HUDEP-2 (cell line): ENCODE results near the gene CDC14A.
"Not testable (repeated sequence)": the region's sequence is repeated elsewhere in the genome, so short reads cannot be mapped to it uniquely, and the experiment has no call there.

ENCODE experiments used
- DNase-seq, 76 experiments: peaks; one replicate each; lab custom pipeline; 2025; ENCODE audit not compliant: unreplicated experiment in 76 of 76; lab: John Stamatoyannopoulos, UW

The CDC14A gene

DNA sequence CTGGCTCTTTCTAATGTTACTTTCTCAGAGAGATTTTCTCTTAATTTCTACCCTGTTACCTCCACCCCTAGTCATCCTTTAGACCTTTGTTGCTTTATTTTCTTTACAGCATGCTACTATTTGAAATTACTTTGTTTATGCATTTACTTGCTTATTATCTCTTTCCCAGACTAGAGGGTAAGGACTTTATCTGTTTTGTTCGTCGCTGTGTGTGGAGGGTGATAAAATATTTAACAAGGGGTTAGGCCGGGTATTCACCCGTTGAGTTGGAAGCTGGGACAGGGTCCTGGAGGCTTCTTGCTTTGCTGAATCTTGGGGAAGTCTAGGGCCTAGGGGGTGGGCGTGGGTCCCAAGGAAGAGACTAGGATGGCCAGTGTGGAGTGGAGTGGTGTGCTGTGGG, 43.6 kb downstream of the CDC14A start:
- peak in 13 of 76 experiments; percentile 5 to 29 (median 10) for DNase-seq

DNA sequence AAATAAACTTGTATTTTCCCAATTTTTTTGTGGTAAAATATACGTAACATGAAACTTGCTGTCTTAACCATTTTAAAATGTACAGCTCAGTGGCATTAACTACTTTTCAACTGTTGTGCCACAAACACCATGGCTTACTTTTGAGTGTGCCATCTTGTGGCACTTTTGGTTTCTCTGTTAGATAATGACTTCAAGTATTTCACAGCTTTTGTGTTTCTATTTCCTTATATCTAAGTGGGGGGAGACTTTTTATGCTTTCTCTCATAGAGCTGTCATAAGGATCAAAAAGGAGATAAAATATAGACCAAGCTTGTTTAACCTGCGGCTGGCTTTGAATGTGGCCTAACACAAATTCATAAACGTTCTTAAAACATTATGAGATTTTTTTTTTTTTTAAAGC, 44.3 kb downstream of the CDC14A start:
- DNase-seq = no peak

DNA sequence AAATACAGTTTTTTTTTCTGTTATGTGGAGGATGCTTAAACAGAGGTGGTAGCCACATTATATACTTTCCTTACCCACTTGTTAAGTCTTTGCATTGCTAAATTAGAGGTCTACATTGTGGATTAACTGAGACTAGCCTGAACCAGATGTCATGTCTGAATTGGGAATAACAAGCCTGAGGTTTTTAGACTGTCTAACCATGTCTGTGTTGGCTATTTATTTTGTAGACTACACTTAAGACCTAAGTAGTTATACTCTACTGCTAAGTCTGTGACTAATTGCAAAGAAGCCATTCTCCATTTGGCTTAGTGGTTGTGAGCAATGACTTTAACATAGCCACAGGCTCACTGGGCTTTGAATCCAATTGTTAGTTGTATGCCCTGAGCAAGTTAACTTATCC, 45.4 kb downstream of the CDC14A start:
- DNase-seq = no peak

DNA sequence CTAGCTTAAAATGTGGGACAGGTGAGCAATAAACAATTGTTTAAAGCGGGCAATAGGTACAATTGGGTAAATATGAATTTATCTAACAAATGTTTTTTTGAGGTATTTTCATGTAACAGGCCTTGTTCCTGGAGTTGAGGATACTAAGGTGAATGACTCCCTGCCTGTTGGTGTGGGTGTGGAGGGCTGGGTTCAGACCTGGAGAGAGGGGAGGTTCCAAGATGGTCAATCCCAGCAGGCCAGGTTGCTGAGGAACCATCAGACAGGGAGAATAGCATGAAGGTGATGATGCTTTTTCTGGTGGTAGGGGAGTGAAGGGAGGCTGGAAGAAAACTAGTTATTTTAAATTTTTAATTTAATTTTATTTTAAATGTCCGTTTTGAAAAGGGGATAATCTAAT, 46.3 kb downstream of the CDC14A start:
- no peak for DNase-seq

DNA sequence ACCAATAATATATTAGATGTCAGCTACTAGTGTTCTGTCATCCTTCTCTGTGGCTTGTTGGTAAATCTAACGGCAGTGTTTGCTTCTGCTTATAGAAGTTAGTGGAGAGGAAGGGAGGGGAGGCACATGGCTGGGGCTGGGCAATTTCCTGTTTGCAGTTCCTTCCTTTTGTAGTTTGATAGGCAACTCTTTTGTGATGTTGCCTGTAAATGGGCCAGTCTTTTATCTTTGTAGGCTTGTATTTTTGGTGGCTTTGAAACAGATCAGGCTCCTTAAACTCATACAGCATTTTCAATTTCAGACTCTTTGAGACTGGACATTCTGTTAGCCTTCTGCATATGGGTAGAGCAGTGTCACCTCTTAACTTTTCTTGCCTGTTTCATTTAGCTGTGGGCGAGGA, 48.1 kb downstream of the CDC14A start:
- DNase-seq = peak in 31 of 76 experiments; percentile 11 to 56 (median 23)

DNA sequence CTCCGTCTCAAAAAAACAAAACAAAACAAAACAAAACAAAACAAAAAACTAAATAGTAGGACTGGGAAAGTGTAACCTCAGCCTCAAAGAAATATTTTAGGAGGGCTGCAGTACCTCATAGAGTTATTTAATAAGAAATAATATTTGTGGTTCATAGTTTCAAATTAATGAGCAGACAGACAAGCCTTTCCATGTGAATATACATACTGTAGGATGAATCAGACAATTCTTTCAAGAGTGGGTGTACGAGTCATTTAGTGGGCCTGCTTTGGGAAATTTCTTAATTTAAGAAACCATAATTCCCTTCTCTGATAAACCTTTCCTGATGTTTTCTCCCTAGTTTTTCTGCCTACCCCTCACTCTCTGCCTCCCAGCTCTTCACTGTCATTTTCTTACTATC, 52.5 kb downstream of the CDC14A start:
- no peak for DNase-seq

DNA sequence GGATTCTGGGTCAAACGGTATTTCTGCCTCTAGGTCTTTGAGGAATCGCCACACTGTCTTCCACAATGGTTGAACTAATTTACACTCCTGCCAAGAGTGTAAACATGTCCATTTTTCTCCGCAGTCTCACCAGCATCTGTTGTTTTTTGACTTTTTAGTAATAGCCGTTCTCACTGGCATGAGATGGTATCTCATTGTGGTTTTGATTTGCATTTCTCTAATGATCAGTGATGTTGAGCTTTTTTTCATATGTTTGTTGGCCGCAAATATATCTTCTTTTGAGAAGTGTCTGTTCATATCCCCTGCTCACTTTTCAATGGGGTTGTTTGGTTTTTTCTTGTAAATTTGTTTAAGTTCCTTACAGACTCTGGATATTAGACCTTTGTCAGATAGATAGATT, 53.6 kb downstream of the CDC14A start:
- not testable (repeated sequence) for DNase-seq

DNA sequence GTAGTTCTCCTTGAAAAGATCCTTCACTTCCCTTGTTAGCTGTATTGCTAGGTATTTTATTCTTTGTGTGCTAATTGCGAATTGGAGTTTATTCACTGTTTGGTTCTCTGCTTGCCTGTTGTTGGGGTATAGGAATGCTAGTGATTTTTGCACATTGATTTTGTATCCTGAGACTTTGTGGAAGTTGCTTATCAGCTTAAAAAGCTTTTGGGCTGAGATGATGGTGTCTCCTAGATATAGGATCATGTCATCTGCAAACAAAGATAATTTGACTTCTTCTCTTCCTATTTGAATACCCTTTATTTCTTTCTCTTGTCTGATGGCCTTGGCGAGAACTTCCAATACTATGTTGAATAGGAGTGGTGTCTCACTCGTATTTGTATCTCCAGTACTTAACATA, 55.1 kb downstream of the CDC14A start:
- peak in 4 of 76 experiments; percentile 18 to 45 (median 32) for DNase-seq

DNA sequence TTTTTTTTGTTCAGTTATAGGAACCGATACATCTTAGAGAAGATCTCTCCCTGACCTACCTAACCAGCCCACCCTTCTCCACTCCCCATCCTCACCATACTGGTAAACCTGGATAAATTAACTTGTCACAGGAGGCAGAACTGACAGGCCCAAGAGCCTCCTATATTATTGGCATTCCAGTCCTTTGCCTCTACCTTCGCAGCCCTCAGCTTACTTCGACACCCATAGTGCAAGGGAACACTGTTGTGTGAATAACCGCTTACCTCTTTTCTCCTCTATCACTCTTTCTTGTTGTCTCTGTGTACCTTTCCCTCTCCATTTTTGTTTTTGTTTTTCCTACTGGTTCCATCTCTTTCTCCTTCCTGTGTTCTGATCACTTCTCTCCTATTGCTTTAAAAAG, 58.7 kb downstream of the CDC14A start:
- no peak for DNase-seq

DNA sequence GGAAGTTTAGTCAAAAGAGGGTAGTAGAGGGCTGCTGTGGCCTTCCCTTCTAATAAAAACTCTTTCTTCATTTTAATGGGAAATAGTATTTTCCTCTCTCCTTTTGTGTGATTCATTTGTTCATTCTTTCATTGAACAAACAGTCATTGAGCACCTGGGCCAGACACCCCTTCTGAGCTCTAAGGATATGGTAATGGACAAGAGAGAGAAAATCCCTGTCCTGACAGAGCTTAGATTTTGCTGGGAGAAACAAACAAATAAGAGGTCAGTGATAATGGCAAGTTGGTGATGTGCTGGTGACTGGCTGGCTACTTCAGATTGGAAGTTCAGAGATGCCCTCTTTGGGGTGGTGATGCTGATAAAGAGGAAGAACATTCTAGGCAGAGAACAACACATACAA, 59.3 kb downstream of the CDC14A start:
- no peak for DNase-seq

DNA sequence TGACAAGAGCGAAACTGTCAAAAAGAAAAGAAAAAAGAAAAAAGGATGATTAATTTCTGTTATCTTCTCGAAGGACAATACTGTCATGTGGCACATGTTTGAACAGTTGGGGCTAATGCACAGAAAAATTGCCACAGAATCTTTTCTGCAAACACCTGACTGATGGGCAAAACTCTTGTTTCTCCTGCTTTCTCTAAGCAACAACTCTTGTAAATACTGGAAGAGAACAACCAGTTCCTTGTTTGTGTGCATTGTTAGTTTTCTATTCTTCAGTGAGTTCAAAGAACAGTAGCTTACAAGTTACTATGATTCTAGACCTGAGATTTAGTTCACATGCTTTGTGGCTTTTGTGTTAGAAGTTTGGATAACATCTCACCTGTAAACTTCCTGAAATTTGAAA, 60.7 kb downstream of the CDC14A start:
- no peak for DNase-seq

DNA sequence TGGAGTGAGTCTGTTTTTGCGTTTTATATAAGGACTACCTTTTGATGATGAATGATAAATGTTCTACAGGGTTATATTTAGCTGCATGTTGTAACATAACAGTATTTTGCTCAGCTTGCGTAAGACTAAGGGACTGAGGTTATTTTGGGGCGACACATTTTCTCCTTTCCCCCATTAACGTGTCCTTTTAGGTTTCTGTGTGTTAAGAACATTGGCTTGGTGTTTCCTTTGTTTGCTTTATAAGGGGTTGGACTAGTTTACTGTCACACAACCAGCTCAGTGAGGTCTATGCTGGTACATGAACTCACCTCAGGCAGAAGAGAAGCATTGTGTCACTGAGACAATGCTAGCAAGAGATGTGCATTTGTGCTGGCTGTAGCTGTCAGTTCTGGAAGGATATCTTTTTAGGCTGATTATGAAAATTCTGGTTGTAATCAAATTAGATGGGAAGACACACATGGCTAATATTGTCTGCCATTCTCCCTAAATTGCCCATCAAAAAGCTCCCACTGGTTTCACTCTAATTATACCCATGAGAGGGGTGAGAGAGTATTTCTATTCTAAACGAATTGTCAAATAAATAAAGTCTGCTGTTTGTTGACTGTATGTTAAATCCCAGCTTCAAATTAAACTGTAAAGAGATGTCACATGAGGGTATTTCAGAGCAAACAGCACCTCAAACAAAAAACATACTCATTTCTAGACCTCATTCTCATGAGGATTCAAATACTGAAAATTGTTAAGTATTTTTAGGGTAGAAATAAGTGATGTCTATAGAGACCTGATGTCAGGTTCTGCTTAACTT, 62.6 kb downstream of the CDC14A start:
- DNase-seq = no peak

DNA sequence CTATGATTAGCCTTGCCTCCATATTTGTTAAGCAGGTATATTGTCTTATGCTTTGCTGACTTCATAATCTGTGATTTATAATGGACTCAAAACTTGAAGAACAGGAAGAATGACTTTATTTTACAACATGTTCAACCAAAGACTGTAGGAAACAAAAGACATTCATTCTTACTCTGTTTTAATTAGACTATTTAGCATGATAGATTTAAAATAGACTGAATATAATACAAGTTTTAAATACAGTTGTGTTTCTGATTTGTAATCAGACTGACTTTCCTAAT, 63.1 kb downstream of the CDC14A start:
- no peak for DNase-seq

DNA sequence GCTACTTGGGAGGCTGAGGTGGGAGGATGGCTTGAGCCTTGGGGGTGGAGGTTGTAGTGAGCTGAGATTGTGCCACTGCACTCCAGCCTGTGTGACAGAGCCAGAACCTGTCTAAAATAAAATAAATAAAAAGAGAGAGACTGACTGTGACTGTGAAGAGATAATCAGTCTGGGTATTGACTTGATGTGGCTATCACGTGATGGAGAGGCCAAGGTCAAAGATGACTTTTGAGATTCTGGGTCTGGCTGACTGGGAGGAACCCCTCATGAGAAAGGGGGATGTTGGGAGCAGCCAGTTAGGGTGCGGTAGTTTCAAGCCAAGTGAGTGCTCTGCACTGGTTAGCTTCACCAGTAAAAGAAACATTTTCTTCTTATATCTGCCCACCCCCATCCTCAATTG, 66.8 kb downstream of the CDC14A start:
- no peak for DNase-seq

DNA sequence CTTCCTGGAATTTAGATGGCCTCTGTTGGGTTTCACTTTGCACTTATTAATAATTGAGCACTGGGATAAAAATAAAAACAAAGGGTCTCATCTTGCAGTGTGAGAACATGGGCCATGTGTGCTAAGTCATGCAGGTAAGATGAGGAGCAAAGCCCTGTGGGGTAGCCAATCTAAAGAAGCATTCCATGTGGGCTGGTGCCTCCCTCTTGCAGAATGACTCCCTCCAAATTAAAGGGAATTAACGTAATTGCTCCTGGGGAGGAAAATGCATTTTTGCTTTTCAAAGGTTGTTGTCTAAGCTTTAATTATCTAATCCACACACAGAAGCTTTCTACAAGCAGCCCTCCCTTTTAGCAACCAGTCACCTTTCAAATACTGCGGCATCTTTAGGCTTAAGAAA, 69.8 kb downstream of the CDC14A start:
- DNase-seq = no peak

DNA sequence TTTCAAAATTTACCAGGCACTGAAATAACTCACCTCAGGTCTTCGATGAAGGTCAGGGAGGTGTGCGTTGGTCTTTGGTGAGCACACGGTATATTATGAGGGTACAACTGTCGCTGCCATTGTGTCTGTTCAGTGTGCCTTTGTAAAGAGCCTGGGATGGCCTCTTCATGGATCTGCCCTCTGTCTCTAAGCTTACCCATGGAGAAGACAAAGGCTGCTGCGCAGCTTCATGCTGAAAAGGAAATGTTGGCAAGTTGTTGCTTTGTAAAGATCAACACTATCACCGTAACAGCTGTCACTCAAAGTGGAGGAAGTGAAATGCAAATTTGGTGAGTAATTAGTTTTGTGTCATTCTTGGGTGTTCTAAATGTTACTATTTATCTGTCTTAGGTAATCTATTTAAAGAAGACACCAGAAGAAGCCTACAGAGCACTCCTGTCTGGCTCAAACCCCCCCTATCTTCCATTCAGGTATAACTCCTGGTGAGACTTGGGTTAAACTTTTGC, 71.6 kb downstream of the CDC14A start:
- DNase-seq = no peak

DNA sequence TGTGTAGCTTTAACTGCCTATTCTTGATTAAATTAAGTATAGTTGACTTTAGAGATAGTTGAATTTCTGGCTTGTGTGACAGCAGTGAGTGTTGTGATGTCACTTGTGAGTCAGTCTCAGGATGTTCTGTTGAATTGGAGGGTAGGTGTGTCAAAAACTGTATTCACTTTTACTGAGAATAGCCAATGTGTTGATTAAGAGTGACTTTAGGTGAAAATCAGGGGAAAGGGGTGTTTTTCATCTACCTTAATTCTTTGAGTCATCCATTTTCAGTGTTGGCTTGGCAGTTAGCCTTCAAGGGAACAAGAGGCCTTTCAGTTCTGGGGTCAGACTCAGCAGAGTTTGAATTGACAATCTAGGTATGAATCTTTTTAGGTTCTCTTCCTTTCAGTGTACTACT, 75.9 kb downstream of the CDC14A start:
- DNase-seq = no peak

DNA sequence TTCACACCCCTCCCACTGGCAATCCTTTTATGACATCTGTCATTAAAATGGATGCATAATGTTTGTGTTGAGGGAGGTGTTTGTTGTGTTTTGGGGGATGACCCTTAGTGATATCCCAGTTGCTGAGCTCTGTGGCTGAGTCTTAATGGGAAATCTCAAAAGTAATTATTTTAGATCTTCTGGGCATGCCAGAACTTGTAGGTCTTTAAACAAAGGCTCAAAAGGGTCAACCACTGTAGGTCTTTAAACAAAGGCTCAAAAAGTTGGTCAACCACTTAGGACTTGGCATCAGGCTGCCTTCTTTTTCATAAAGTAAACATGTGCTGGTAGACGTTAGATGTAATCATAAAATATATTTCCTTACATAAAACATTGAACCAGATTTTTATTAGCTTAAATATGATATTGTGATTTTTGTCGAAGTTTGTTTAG, 78.0 kb downstream of the CDC14A start:
- DNase-seq = no peak

DNA sequence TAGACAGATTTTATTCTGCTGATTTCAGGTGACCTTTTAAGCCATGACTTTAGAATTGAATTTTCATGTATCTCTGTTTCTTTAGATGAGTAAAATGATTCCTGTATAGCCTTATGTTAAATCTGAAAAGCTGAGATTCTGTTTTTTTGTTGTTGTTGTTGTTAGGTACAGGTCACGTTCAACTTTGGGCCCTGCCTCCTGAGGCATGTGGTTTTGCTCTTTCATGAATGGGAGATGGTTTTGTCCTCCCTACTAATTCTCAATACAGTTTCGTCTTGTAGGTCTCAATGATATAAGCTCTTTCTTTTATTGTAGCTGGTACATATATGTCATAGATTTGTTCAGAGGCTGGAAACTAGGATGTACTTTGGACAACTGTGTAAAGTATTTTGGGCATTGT, 79.6 kb downstream of the CDC14A start:
- no peak for DNase-seq

DNA sequence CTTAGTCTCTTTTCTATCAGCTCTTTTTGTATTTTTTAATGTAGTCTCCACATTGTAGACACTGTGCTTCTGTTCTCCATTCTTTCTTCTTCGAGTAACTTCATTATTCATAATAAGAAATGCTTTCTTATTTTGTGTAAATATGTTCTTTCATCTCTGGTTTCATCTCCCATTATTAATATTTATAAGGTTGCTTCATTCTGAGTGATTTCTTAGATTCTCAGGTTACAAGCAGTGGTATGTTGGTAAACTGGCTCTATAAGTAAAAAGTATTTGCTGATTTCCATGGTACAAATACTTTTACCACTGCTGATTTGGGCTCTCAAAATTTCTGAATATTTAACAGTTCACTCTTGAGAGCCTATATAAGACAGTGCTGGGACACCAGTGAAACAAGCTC, 81.3 kb downstream of the CDC14A start:
- DNase-seq = no peak

DNA sequence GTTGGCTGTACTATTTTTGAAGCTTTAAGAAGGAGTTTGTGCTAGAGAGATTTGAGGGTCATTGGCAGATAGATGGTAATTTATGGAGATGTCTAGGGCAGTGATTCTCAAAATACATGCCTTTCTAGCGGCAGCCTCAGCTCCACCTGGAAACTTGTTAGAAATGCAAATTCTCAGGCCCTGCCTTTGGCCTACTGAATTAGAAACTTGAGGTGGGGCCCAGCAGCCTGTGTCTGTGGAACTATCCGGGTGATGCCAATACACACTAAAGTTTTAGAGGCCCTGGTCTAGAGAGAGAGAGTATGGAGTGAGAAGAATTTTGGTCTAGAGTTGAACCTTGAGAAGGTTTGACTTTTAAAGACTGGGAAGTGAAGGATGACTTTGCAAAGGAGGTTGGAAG, 82.5 kb downstream of the CDC14A start:
- DNase-seq = no peak

DNA sequence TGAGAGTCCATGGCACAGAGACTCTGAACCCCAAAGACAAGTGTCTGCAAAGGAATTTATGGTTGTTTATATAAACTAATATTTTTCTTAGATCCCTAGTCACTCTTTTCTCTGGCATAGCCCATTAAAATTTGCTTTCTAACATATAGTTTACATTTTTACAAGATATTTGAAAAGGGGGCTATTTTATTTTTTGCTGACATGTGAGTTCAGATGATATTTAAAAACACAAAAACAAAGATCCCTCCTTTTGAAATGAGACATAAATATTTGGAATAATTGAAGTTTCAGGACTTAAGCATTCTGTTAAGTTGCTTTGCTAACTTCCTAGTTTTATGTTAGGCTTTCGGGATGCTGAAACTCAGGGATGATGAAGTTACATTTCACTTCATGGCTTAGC, 86.1 kb downstream of the CDC14A start:
- no peak for DNase-seq

DNA sequence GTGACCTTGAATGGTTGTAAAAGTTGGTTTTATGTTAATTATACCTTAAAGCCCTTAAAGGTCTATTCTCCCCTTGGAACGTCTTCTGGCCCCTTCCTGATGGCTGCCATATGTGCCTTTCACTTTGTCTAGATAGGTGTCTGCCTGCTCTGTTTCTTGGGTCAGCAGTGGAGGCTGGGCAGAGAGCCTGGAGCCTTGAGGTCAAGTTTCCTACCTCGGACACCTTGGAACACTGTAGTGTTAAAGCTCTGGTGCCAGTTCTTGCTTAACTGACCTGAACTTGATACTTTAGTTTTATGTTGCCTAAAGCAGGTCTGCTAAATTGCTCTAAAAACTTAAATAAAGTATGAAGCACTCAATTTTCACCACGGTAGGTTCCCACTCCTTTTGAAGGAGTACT, 86.5 kb downstream of the CDC14A start:
- DNase-seq = no peak
